Erythroblast (primary cell): ENCODE results near the gene IL1RL1.

Experiments
- GATA1 ChIP-seq: IDR thresholded peaks from 2 replicates; pipeline ENCODE4 v1.6.1; 2011; ENCODE audit warnings: low read depth, mild to moderate bottlenecking, control low read depth, low read length, moderate library complexity
- POLR2A ChIP-seq: IDR thresholded peaks from 2 replicates; pipeline ENCODE4 v1.6.1; 2011; ENCODE audit warnings: mild to moderate bottlenecking, low read length

DNA sequence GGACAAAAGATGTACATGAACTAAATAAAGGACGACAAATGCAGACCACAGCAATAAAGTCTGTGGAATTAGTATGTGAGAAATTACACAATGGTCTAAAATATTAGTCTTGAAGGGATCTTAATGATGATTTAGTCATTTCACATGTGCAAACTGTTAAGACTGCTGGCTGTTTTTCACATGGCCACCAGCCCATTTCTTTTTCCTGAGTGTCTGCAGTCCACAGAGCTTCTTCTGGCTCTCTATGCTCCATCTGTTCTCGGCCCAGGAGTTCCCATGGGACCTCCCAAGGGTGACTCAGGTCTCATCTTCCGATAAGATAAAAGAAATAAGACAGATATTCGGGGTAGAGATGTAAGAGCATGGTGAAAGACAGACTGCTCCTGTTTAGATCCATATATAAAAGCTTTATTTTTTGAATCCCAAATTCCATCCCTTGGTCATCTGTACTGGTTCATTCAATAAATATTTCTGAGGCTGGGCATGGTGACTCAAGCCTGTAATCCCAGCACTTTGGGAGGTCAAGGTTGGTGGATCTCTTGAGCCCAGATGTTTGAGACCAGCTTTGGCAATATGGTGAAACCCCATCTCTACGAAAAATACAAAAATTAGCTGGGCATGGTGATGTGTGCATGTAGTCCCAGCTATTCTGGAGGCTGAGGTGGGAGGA, 20.1 kb downstream of the IL1RL1 start:
- TF ChIP-seq POLR2A (no peak), GATA1 (no peak)
